ENCODE data around the gene FAM193A. TPM values are rescaled to one million over a fixed set of nuclear protein-coding genes. Genes with fewer than 3 reads are reported as not detected.

FAM193A gene
- total RNA-seq, 1 experiment from 2014 or later, result 38.8 TPM

DNA sequence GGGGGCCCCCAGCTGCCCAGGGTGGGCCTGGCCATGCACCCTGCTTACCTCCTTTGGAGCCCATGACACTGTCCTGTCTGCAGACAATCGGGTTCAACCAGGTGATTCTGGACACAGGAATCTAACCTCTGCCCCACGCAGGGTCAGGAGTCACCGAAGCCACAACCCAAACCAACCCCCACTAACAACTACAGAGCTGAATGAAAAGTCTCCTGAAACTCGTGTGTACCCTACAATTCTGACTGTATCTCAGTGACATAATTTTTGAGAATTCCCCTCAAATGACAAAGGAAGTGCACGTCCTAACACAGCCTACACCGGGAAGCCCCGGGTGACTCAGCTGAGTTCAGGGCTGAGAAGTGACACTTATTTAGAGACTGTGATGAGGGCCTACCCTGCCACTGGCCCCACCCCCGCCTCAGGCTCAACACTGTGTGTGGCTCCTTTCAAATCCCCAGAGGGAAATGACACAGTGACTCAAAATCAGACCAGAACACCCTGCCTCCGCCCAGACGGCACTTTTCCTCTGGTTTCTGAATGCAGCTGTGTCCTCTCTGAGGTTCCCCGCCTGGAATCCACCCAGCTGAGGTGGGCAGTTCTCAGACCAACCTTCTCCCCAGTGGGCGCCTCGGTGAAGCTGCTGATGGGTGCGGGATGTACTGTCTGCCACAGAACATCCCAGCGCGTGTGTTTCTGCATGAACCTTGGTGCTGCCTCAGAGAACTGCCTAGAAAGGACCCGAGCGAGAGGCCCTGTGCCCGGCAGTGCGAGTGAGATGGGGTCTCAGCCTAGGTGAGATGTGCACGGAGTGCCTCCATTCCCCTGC is 209.7 kb downstream of the FAM193A start:
- Histone ChIP-seq H3K27ac (ENCODE audit: low read length) (peak overlapping the region; percentile 95), H4K20me1 (ENCODE audit: insufficient read depth, low read depth, low read length) (peaks cover 10% of the 10 kb centered on the region), H3K4me3 (ENCODE audit: low read length) (peak overlapping the region; percentile 49; the same call in 1 of the 2 replicates), H2AFZ (ENCODE audit: low read length) (no peak overlapping the region), H3K9me3 (ENCODE audit: low read length) (no peaks in the 10 kb centered on the region), H3K79me2 (ENCODE audit: low read length) (peaks cover 42% of the 10 kb centered on the region), H3K4me2 (ENCODE audit: low read depth, low read length, poor library complexity, severe bottlenecking) (peak overlapping the region; percentile 64), H3K36me3 (ENCODE audit: insufficient read depth, low read length) (peaks cover 38% of the 10 kb centered on the region), H3K9ac (ENCODE audit: low read length) (peak overlapping the region; percentile 64), H3K9me2 (replicated peaks; ENCODE audit: insufficient read depth, low read length) (no peaks in the 10 kb centered on the region), H3K4me1 (ENCODE audit: low read length) (peaks cover 49% of the 10 kb centered on the region), H3K27me3 (ENCODE audit: low read length) (no peaks in the 10 kb centered on the region)
- peak; percentile 92 for DNase-seq

DNA sequence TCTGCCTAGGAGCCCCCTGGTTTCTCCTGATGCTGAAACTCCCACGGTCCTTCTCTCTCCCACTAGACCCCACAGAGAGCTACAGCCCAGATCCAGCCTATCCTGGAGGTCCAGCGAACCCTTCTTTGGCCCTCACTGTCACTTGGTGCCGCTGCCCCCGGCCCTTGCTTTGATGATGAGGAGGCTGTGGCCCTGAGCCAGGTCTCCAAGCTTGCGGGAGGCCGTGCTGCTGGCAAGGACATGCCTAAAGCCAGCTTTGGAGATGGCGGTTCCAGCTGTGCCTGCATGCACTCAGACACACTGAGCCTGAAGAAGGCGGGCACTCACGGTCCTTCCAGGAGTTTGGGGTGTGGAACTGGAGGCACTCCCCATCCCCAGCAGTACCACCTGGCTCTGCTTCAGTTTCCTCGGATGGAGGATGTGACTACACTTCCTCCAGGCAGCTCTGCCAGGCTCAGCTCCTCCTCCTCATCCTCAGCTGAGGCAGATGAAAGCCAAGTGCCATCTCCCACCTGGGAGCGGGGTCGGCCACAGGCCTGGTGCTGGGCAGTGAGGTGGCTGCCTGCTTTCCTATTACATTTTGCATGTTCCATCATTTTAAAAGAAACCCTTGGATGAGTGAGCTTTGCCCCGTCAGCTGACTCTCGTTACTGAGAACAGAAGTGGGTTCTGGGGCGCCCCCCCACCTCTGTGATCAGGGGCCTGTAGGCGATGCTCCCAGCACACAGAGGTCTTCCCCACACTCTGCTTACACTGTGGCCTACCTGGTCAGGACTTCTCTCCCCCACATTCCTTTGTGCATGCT is 210.6 kb downstream of the FAM193A start:
- Histone ChIP-seq H3K9ac (ENCODE audit: low read length) (peak overlapping the region; percentile 64), H3K27ac (ENCODE audit: low read length) (peak overlapping the region; percentile 95), H3K9me3 (ENCODE audit: low read length) (no peaks in the 10 kb centered on the region), H2AFZ (ENCODE audit: low read length) (no peak overlapping the region), H3K4me2 (ENCODE audit: low read depth, low read length, poor library complexity, severe bottlenecking) (peak overlapping the region; percentile 64), H3K4me3 (ENCODE audit: low read length) (peak overlapping the region; percentile 49; the same call in 1 of the 2 replicates), H4K20me1 (ENCODE audit: insufficient read depth, low read depth, low read length) (peaks cover 12% of the 10 kb centered on the region), H3K9me2 (replicated peaks; ENCODE audit: insufficient read depth, low read length) (no peaks in the 10 kb centered on the region), H3K79me2 (ENCODE audit: low read length) (peaks cover 49% of the 10 kb centered on the region), H3K4me1 (ENCODE audit: low read length) (peaks cover 49% of the 10 kb centered on the region), H3K36me3 (ENCODE audit: insufficient read depth, low read length) (peaks cover 38% of the 10 kb centered on the region), H3K27me3 (ENCODE audit: low read length) (no peaks in the 10 kb centered on the region)
- DNase-seq, result peak; percentile 54

DNA sequence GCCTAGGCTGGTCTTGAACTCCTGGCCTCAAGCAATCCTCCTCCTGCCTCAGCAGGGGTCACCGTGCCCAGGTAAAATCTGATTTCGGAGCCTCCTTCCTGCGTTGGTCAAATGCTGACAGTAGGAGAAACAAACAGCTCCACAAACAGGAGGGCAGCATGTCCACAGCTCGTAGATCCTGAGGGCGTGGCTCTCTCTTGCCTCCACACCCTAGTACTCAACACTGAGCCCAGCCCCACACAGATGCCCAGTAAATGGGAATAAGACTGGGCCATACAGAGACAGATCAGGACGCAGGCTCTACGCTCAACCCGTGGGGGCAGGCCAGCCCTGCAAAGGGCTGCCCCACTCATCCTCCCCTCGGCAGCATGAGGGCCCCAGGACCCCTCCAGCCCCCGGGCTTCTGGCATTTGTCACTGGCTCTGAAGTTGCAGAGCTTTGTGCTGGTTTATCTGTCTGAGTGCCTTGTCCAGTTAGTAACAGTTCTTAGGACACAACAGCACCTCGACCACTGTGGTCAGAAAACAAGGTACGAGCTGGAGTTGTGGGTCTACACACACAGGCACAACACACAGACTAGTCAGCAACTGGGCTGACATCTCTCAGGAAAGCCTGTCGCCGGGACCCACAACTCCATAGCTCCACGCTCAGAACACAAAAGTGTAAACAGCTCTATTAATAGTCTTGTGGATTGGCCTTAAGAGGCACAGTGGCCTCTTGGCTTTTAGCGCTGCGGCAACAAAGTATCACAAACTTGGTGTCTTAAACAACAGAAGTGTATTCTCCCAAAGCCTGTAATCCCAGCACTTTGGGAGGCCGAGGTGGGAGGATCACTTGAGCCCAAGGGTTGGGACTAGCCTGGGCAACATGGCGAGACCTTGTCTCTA is 214.5 kb downstream of the FAM193A start:
- H4K20me1 ChIP-seq (ENCODE audit: insufficient read depth, low read depth, low read length), result peaks cover 17% of the 10 kb centered on the region
- DNase-seq, result no peak

GRCh38 chr4:2753436-2753835 is 217.0 kb downstream of the FAM193A start:
- H3K79me2 ChIP-seq (ENCODE audit: low read length), result peaks cover 69% of the 10 kb centered on the region
- H3K9me3 ChIP-seq (ENCODE audit: low read length), result no peaks in the 10 kb centered on the region
- no peak overlapping the region for H3K4me2 ChIP-seq (ENCODE audit: low read depth, low read length, poor library complexity, severe bottlenecking)
- no peaks in the 10 kb centered on the region for H3K27me3 ChIP-seq (ENCODE audit: low read length)
- no peak for DNase-seq
- no peak overlapping the region for H3K27ac ChIP-seq (ENCODE audit: low read length)
- no peak overlapping the region for H3K4me3 ChIP-seq (ENCODE audit: low read length)
- H2AFZ ChIP-seq (ENCODE audit: low read length), result no peak overlapping the region
- 0 out of 2 replicates have a peak, but pooled peaks cover 10% of the 10 kb centered on the region for H3K36me3 ChIP-seq (ENCODE audit: insufficient read depth, low read length)
- peaks cover 17% of the 10 kb centered on the region for H4K20me1 ChIP-seq (ENCODE audit: insufficient read depth, low read depth, low read length)
- H3K9me2 ChIP-seq (replicated peaks; ENCODE audit: insufficient read depth, low read length), result no peaks in the 10 kb centered on the region
- 0 out of 2 replicates have a peak overlapping the region, but pooled peaks have one; percentile 13 for H3K9ac ChIP-seq (ENCODE audit: low read length)
- H3K4me1 ChIP-seq (ENCODE audit: low read length), result peaks cover 27% of the 10 kb centered on the region

More for the DNA sequence above, 214.5 kb downstream of the FAM193A start:
- H3K9me3 ChIP-seq (ENCODE audit: low read length), result no peaks in the 10 kb centered on the region
- H3K4me1 ChIP-seq (ENCODE audit: low read length), result peaks cover 47% of the 10 kb centered on the region
- H3K4me3 ChIP-seq (ENCODE audit: low read length), result no peak overlapping the region
- H3K4me2 ChIP-seq (ENCODE audit: low read depth, low read length, poor library complexity, severe bottlenecking), result no peak overlapping the region
- no peak overlapping the region for H3K9ac ChIP-seq (ENCODE audit: low read length)
- no peaks in the 10 kb centered on the region for H3K9me2 ChIP-seq (replicated peaks; ENCODE audit: insufficient read depth, low read length)
- peaks cover 73% of the 10 kb centered on the region for H3K79me2 ChIP-seq (ENCODE audit: low read length)
- H3K27ac ChIP-seq (ENCODE audit: low read length), result no peak overlapping the region
- no peaks in the 10 kb centered on the region for H3K27me3 ChIP-seq (ENCODE audit: low read length)
- peaks cover 20% of the 10 kb centered on the region; the same call in 1 of the 2 replicates for H3K36me3 ChIP-seq (ENCODE audit: insufficient read depth, low read length)
- H2AFZ ChIP-seq (ENCODE audit: low read length), result no peak overlapping the region

- H3K4me2 ChIP-seq (ENCODE audit: low read depth, low read length, poor library complexity, severe bottlenecking), result peak overlapping the region; percentile 90
- H3K36me3 ChIP-seq (ENCODE audit: insufficient read depth, low read length), result 0 out of 2 replicates have a peak, but pooled peaks cover 3% of the 10 kb centered on the region
- H3K27ac ChIP-seq (ENCODE audit: low read length), result peak overlapping the region; percentile 44
- H3K9me3 ChIP-seq (ENCODE audit: low read length), result no peaks in the 10 kb centered on the region
- H3K9ac ChIP-seq (ENCODE audit: low read length), result peak overlapping the region; percentile 96
- H3K27me3 ChIP-seq (ENCODE audit: low read length), result no peaks in the 10 kb centered on the region
- H3K79me2 ChIP-seq (ENCODE audit: low read length), result peaks cover 54% of the 10 kb centered on the region
- H3K4me3 ChIP-seq (ENCODE audit: low read length), result peak overlapping the region; percentile 88
- no peaks in the 10 kb centered on the region for H3K9me2 ChIP-seq (replicated peaks; ENCODE audit: insufficient read depth, low read length)
- peaks cover 11% of the 10 kb centered on the region for H3K4me1 ChIP-seq (ENCODE audit: low read length)
- no peak overlapping the region for H2AFZ ChIP-seq (ENCODE audit: low read length)
- peak; percentile 53 for DNase-seq
- H4K20me1 ChIP-seq (ENCODE audit: insufficient read depth, low read depth, low read length), result peaks cover 17% of the 10 kb centered on the region
Observed at GRCh38 chr4:2754848-2755819, 218.7 kb downstream of the FAM193A start.

- H3K79me2 ChIP-seq (ENCODE audit: low read length), result peaks cover 46% of the 10 kb centered on the region
- H3K9me3 ChIP-seq (ENCODE audit: low read length), result no peaks in the 10 kb centered on the region
- peak within 1 kb of the TSS; percentile 88 for H3K4me3 ChIP-seq (ENCODE audit: low read length)
- H4K20me1 ChIP-seq (ENCODE audit: insufficient read depth, low read depth, low read length), result peaks cover 14% of the 10 kb centered on the region
- H2AFZ ChIP-seq (ENCODE audit: low read length), result no peak within 1 kb of the TSS
- peak within 1 kb of the TSS; percentile 90 for H3K4me2 ChIP-seq (ENCODE audit: low read depth, low read length, poor library complexity, severe bottlenecking)
- peaks cover 11% of the 10 kb centered on the region for H3K4me1 ChIP-seq (ENCODE audit: low read length)
- no peaks in the 10 kb centered on the region for H3K9me2 ChIP-seq (replicated peaks; ENCODE audit: insufficient read depth, low read length)
- H3K9ac ChIP-seq (ENCODE audit: low read length), result peak within 1 kb of the TSS; percentile 96
- DNase-seq, result peak; percentile 91
- H3K27ac ChIP-seq (ENCODE audit: low read length), result peak within 1 kb of the TSS; percentile 44
- H3K36me3 ChIP-seq (ENCODE audit: insufficient read depth, low read length), result 0 out of 2 replicates have a peak, but pooled peaks cover 3% of the 10 kb centered on the region
- H3K27me3 ChIP-seq (ENCODE audit: low read length), result no peaks in the 10 kb centered on the region
Observed at GRCh38 chr4:2755821-2756690, 219.6 kb downstream of the FAM193A start, which contains the start of gene TNIP2. TSS of gene TNIP2 (minus strand) at chr4:2756336. CDS start at chr4:2756289, 47 bp downstream.
